ENCODE measurements around the gene POLN. TPM values are rescaled to one million over a fixed set of nuclear protein-coding genes. Genes with fewer than 3 reads are reported as not detected.

The POLN gene
- total and polyA plus RNA-seq, 12 donors = 0.69 to 10.6 (median 3.0) TPM

GRCh38 chr4:2091990-2092668 lies 149.8 kb downstream of the POLN start:
- Histone ChIP-seq H3K9me3 (replicated peaks in 1 of 3) (no peaks in the 10 kb centered on the region), H3K27ac (no peak overlapping the region), H3K4me1 (replicated peaks in 1 of 2) (no peaks in the 10 kb centered on the region), H3K36me3 (replicated peaks in 1 of 2) (no peaks in the 10 kb centered on the region), H3K4me3 (no peak overlapping the region), H3K27me3 (no peaks in the 10 kb centered on the region)
- intact Hi-C loops (cut with DNase I) = no loop called here
- no peak for DNase-seq
- 91 to 94% (median 92%) methylated on average over 6 to 15 of the region's 15 CpGs for whole genome bisulfite sequencing, 4 donors
- TF ChIP-seq POLR2A (IDR thresholded peaks at IDR 0.05) = no peak
- no peak for TF ChIP-seq CTCF (IDR thresholded peaks at IDR 0.05)

- H3K27ac ChIP-seq = no peak overlapping the region
- H3K4me1 ChIP-seq (replicated peaks in 1 of 2) = no peaks in the 10 kb centered on the region
- no peaks in the 10 kb centered on the region for H3K27me3 ChIP-seq
- no peak overlapping the region for H3K4me3 ChIP-seq
- no peaks in the 10 kb centered on the region for H3K36me3 ChIP-seq (replicated peaks in 1 of 2)
- WGBS, 4 donors = 80 to 100% (median 92%) methylated on average over 1 of the region's 1 CpG
- no peaks in the 10 kb centered on the region for H3K9me3 ChIP-seq (replicated peaks in 1 of 3)
- TF ChIP-seq POLR2A (IDR thresholded peaks at IDR 0.05) = no peak
- TF ChIP-seq CTCF (IDR thresholded peaks at IDR 0.05) = no peak
- intact Hi-C loops (cut with DNase I) = no loop called here
- no peak for DNase-seq
Observed at GRCh38 chr4:2090642-2091041, 151.3 kb downstream of the POLN start.

- 80 to 83% (median 82%) methylated on average over 1 of the region's 1 CpG for WGBS, 4 donors
- intact Hi-C loops (cut with DNase I) = no loop called here
Observed at GRCh38 chr4:2089222-2089621, 152.7 kb downstream of the POLN start.

GRCh38 chr4:2087170-2087569 lies 154.8 kb downstream of the POLN start:
- no peak overlapping the region for H3K27ac ChIP-seq
- no peaks in the 10 kb centered on the region for H3K9me3 ChIP-seq (replicated peaks in 1 of 3)
- H3K4me1 ChIP-seq (replicated peaks in 1 of 2) = no peaks in the 10 kb centered on the region
- intact Hi-C loops (cut with DNase I) = no loop called here
- H3K4me3 ChIP-seq = no peak overlapping the region
- no peak for DNase-seq
- no peaks in the 10 kb centered on the region for H3K27me3 ChIP-seq
- H3K36me3 ChIP-seq (replicated peaks in 1 of 2) = no peaks in the 10 kb centered on the region
- TF ChIP-seq POLR2A (IDR thresholded peaks at IDR 0.05) (no peak), CTCF (IDR thresholded peaks at IDR 0.05) (no peak)

More at GRCh38 chr4:2089222-2089621, 152.7 kb downstream of the POLN start:
- Histone ChIP-seq H3K27me3 (no peaks in the 10 kb centered on the region), H3K27ac (no peak overlapping the region), H3K4me3 (no peak overlapping the region), H3K36me3 (replicated peaks in 1 of 2) (no peaks in the 10 kb centered on the region), H3K4me1 (replicated peaks in 1 of 2) (no peaks in the 10 kb centered on the region), H3K9me3 (replicated peaks in 1 of 3) (no peaks in the 10 kb centered on the region)
- DNase-seq = no peak
- TF ChIP-seq POLR2A (IDR thresholded peaks at IDR 0.05) = no peak
- no peak for TF ChIP-seq CTCF (IDR thresholded peaks at IDR 0.05)
